Measurements from ENCODE around the gene VPS36. TPM values are rescaled to one million over a fixed set of nuclear protein-coding genes. Genes with fewer than 3 reads are reported as not detected.

VPS36 gene
- total and polyA plus RNA-seq, 9 of the 15 experiments (the other 6 are each of a cell fraction or from before 2014, with no cell fraction given), result 8.4 to 30.6 (median 23.7) TPM

GRCh38 chr13:52450012-52450792 lies at the start of gene VPS36 (continued):
- TF ChIP-seq ATF1 (CRISPR knock-in tag; IDR thresholded peaks at IDR 0.05) (no peak), ATF1 (tag; IDR thresholded peaks at IDR 0.05) (peak; percentile 66), PHB2 (IDR thresholded peaks at IDR 0.05; ENCODE audit: low read depth) (no peak), REST (IDR thresholded peaks at IDR 0.05; ENCODE audit: borderline replicate concordance) (peak; percentile 82), REST (CRISPR knock-in tag; IDR thresholded peaks at IDR 0.05; ENCODE audit: low read depth) (no peak), IRF2 (CRISPR knock-in tag; IDR thresholded peaks at IDR 0.05) (no peak), ZKSCAN1 (IDR thresholded peaks at IDR 0.05; ENCODE audit: low read depth, low read length) (peak; percentile 30; the same call in 1 of the 2 replicates), SUPT5H (IDR thresholded peaks at IDR 0.05) (peak; percentile 75), CEBPZ (IDR thresholded peaks at IDR 0.05; ENCODE audit: borderline replicate concordance, low read depth, low read length) (no peak), CREM (IDR thresholded peaks at IDR 0.05; ENCODE audit: low read depth) (peak; percentile 76), MNT (conservative IDR thresholded peaks at IDR 0.05) (peak; percentile 30 to 57; a peak in 2 of 4 replicates), ZC3H11A (IDR thresholded peaks at IDR 0.05; ENCODE audit: low read depth, low read length) (no peak), SIN3B (IDR thresholded peaks at IDR 0.05; ENCODE audit: low read depth) (peak; percentile 39; the same call in 1 of the 2 replicates)
